ENCODE results near the gene PANK2.

DNA sequence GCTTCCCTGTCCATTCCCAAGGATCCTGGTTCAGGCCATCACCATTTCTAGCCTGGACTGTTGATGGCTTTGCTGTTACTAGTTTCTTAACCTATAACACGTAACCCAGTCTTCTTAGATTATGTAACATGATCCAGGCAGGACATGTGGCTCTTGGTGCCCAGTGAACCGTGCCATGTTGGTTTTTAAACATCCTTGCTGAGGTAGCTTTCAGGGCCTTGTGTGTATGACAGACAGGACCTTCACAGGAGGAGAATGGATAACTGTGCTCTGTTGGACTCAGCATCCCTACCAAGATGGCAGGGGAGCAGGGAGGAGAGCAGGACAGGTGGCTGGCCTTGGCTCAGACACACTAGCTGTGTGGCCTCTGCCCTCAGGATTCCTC, 46.8 kb downstream of the PANK2 start:
- TF ChIP-seq, protein P1, sequence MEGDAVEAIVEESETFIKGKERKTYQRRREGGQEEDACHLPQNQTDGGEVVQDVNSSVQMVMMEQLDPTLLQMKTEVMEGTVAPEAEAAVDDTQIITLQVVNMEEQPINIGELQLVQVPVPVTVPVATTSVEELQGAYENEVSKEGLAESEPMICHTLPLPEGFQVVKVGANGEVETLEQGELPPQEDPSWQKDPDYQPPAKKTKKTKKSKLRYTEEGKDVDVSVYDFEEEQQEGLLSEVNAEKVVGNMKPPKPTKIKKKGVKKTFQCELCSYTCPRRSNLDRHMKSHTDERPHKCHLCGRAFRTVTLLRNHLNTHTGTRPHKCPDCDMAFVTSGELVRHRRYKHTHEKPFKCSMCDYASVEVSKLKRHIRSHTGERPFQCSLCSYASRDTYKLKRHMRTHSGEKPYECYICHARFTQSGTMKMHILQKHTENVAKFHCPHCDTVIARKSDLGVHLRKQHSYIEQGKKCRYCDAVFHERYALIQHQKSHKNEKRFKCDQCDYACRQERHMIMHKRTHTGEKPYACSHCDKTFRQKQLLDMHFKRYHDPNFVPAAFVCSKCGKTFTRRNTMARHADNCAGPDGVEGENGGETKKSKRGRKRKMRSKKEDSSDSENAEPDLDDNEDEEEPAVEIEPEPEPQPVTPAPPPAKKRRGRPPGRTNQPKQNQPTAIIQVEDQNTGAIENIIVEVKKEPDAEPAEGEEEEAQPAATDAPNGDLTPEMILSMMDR (IDR thresholded peaks at IDR 0.05 in 8 of 11, conservative IDR thresholded peaks at IDR 0.05 in 3 of 11) = no peak
- no peak for TF ChIP-seq POLR2AphosphoS5 (IDR thresholded peaks at IDR 0.05)

Data from spleen (tissue), 7 donors.